H9 (cell line): ENCODE measurements around the gene KMT2C. TPM values are rescaled to one million over a fixed set of nuclear protein-coding genes. Genes with fewer than 3 reads are reported as not detected.
A peak's percentile ranks its signal among the peaks of the same experiment; 100 is the strongest.

ENCODE experiments used
- DNase-seq: peaks from one replicate; pipeline ENCODE4 v3.0.0-alpha.2; 2017
- H2AFZ ChIP-seq: one replicate; pipeline ENCODE4 v1.6.1; 2013; ENCODE audit warnings: mild to moderate bottlenecking, low read length, control low read depth, moderate library complexity
- H2AK5ac ChIP-seq: 2 replicates; pipeline ENCODE4 v1.6.1; 2013; ENCODE audit warnings: low read length, control low read depth, mixed read lengths; ENCODE audit not compliant: insufficient read length
- H2BK120ac ChIP-seq: one replicate; pipeline ENCODE4 v1.6.1; 2013; ENCODE audit warnings: low read depth, mild to moderate bottlenecking, low read length, control low read depth, inconsistent platforms; ENCODE audit not compliant: poor library complexity, severe bottlenecking
- H2BK12ac ChIP-seq: 2 replicates; pipeline ENCODE4 v1.6.1; 2013; ENCODE audit warnings: low read length, control low read depth, mixed read lengths, low read depth; ENCODE audit not compliant: insufficient read length
- H2BK15ac ChIP-seq: 2 replicates; pipeline ENCODE4 v1.6.1; 2013; ENCODE audit warnings: low read depth, low read length, control low read depth
- H2BK20ac ChIP-seq: one replicate; pipeline ENCODE4 v1.6.1; 2013; ENCODE audit warnings: low read depth, mild to moderate bottlenecking, low read length, control low read depth, inconsistent platforms; ENCODE audit not compliant: poor library complexity, severe bottlenecking
- H2BK5ac ChIP-seq: 2 replicates; pipeline ENCODE4 v1.6.1; 2013; ENCODE audit warnings: low read length, control low read depth, mixed read lengths; ENCODE audit not compliant: insufficient read length
- H3K14ac ChIP-seq: 2 replicates; pipeline ENCODE4 v1.6.1; 2013; ENCODE audit warnings: low read length, control low read depth; ENCODE audit not compliant: insufficient read depth
- H3K18ac ChIP-seq: 2 replicates; pipeline ENCODE4 v1.6.1; 2013; ENCODE audit warnings: low read depth, mild to moderate bottlenecking, mixed read lengths, low read length, control low read depth; ENCODE audit not compliant: insufficient read length
- H3K23ac ChIP-seq: 2 replicates; pipeline ENCODE4 v1.6.1; 2013; ENCODE audit warnings: low read length, control low read depth, mixed read lengths, low read depth; ENCODE audit not compliant: insufficient read length
- H3K23me2 ChIP-seq: 2 replicates; pipeline ENCODE4 v1.6.1; 2013; ENCODE audit warnings: low read depth, mild to moderate bottlenecking, mixed read lengths, low read length, control low read depth; ENCODE audit not compliant: insufficient read length, poor library complexity, severe bottlenecking
- H3K27ac ChIP-seq: 2 replicates; pipeline ENCODE4 v1.5.1; 2013; ENCODE audit warnings: low read length, control low read depth, mixed read lengths, low read depth; ENCODE audit not compliant: insufficient read length
- H3K27me3 ChIP-seq: 2 replicates; pipeline ENCODE4 v1.6.1; 2013; ENCODE audit warnings: low read length, control low read depth, inconsistent platforms; ENCODE audit not compliant: insufficient read depth
- H3K4ac ChIP-seq: 2 replicates; pipeline ENCODE4 v1.6.1; 2013; ENCODE audit warnings: low read depth, mild to moderate bottlenecking, control low read depth, inconsistent platforms, low read length, moderate library complexity
- H3K4me1 ChIP-seq: 2 replicates; pipeline ENCODE4 v1.6.1; 2013; ENCODE audit warnings: low read length, control low read depth, inconsistent platforms; ENCODE audit not compliant: insufficient read depth
- H3K4me2 ChIP-seq: 2 replicates; pipeline ENCODE4 v1.6.1; 2013; ENCODE audit warnings: low read length, control low read depth, mixed read lengths; ENCODE audit not compliant: insufficient read length, insufficient read depth
- H3K56ac ChIP-seq: 2 replicates; pipeline ENCODE4 v1.6.1; 2013; ENCODE audit warnings: low read depth, mild to moderate bottlenecking, mixed read lengths, low read length, control low read depth; ENCODE audit not compliant: insufficient read length
- H3K79me1 ChIP-seq: 2 replicates; pipeline ENCODE4 v1.6.1; 2013; ENCODE audit warnings: low read depth, mild to moderate bottlenecking, moderate library complexity, low read length, control low read depth, inconsistent platforms; ENCODE audit not compliant: insufficient read depth, poor library complexity, severe bottlenecking
- H3K79me2 ChIP-seq: 2 replicates; pipeline ENCODE4 v1.6.1; 2013; ENCODE audit warnings: low read length, control low read depth, inconsistent platforms; ENCODE audit not compliant: insufficient read depth
- H3K9ac ChIP-seq: 2 replicates; pipeline ENCODE4 v1.6.1; 2013; ENCODE audit warnings: low read length, control low read depth, mixed read lengths; ENCODE audit not compliant: insufficient read length; ENCODE audit errors: extremely low read depth
- H3K9me3 ChIP-seq: one replicate; pipeline ENCODE4 v1.6.1; 2013; ENCODE audit warnings: low read depth, low read length, inconsistent platforms; ENCODE audit not compliant: control insufficient read depth
- H3T11ph ChIP-seq: one replicate; pipeline ENCODE4 v1.6.1; 2013; ENCODE audit warnings: mild to moderate bottlenecking, low read length, control low read depth, inconsistent platforms
- H4K20me1 ChIP-seq: one replicate; pipeline ENCODE4 v1.6.1; 2013; ENCODE audit not compliant: control insufficient read depth, insufficient read length, insufficient read depth
- H4K5ac ChIP-seq: 2 replicates; pipeline ENCODE4 v1.6.1; 2013; ENCODE audit warnings: low read depth, mild to moderate bottlenecking, mixed read lengths, low read length, control low read depth; ENCODE audit not compliant: insufficient read length
- H4K8ac ChIP-seq: replicated peaks from 2 replicates; pipeline ENCODE4 v1.6.1; 2013; ENCODE audit warnings: low read length, control low read depth, mixed read lengths, low read depth; ENCODE audit not compliant: insufficient read length
- H4K91ac ChIP-seq: 2 replicates; pipeline ENCODE4 v1.6.1; 2013; ENCODE audit warnings: low read depth, mild to moderate bottlenecking, moderate library complexity, mixed read lengths, low read length, control low read depth; ENCODE audit not compliant: insufficient read length
- H3K27ac Mint-ChIP-seq, 3 experiments: 2 replicates in 2 of 3; 3 replicates in 1 of 3; pipeline ENCODE4 v1.8.0; 2020 to 2021; ENCODE audit warnings: mixed read lengths in 3 of 3, mild to moderate bottlenecking in 1 of 3, moderate library complexity in 1 of 3
- H3K27me3 Mint-ChIP-seq: 2 replicates; pipeline ENCODE4 v1.8.0; 2021; ENCODE audit warnings: low read depth, mild to moderate bottlenecking, moderate library complexity, mixed read lengths
- H3K36me3 Mint-ChIP-seq, 3 experiments: 2 replicates in 2 of 3; 3 replicates in 1 of 3; pipeline ENCODE4 v1.8.0; 2020 to 2021; ENCODE audit warnings: low read depth in 3 of 3, mixed read lengths in 3 of 3; ENCODE audit not compliant: insufficient read depth in 1 of 3
- H3K4me1 Mint-ChIP-seq, 2 experiments: 2 replicates each; pipeline ENCODE4 v1.8.0; 2020; ENCODE audit warnings: mixed read lengths in 2 of 2
- H3K4me3 Mint-ChIP-seq, 2 experiments: 2 replicates in 1 of 2; 3 replicates in 1 of 2; pipeline ENCODE4 v1.8.0; 2020 to 2021; ENCODE audit warnings: mild to moderate bottlenecking in 2 of 2, mixed read lengths in 2 of 2, moderate library complexity in 1 of 2
- H3K9me3 Mint-ChIP-seq, 2 experiments: 2 replicates in 1 of 2; 3 replicates in 1 of 2; pipeline ENCODE4 v1.8.0; 2020; ENCODE audit warnings: mild to moderate bottlenecking in 2 of 2, mixed read lengths in 2 of 2, moderate library complexity in 1 of 2
- CTCF ChIP-seq: fragments of 200-600 bp; sonication (generic); conservative IDR thresholded peaks from 3 replicates; pipeline ENCODE4 v1.8.0; 2021; ENCODE audit warnings: antibody characterized with exemption, mild to moderate bottlenecking
- WGBS: extraction: QIAGEN DNeasy Blood & Tissue Kit; methylation state at CpG from one replicate; pipeline ENCODE4 v1.1.7; 2013; ENCODE audit warnings: missing lambda C conversion rate, low lambda C conversion rate, mixed read lengths; ENCODE audit not compliant: insufficient read length; ENCODE audit errors: extremely low coverage; 5-methylcytosine and 5-hydroxymethylcytosine counted together
- total RNA-seq: library from RNA; stranded (reverse); gene quantifications from 2 replicates; pipeline ENCODE4 v1.2.1, GENCODE V29; 2021

The KMT2C gene
- total RNA-seq, 1 experiment from 2014 or later, result 32.2 TPM

DNA sequence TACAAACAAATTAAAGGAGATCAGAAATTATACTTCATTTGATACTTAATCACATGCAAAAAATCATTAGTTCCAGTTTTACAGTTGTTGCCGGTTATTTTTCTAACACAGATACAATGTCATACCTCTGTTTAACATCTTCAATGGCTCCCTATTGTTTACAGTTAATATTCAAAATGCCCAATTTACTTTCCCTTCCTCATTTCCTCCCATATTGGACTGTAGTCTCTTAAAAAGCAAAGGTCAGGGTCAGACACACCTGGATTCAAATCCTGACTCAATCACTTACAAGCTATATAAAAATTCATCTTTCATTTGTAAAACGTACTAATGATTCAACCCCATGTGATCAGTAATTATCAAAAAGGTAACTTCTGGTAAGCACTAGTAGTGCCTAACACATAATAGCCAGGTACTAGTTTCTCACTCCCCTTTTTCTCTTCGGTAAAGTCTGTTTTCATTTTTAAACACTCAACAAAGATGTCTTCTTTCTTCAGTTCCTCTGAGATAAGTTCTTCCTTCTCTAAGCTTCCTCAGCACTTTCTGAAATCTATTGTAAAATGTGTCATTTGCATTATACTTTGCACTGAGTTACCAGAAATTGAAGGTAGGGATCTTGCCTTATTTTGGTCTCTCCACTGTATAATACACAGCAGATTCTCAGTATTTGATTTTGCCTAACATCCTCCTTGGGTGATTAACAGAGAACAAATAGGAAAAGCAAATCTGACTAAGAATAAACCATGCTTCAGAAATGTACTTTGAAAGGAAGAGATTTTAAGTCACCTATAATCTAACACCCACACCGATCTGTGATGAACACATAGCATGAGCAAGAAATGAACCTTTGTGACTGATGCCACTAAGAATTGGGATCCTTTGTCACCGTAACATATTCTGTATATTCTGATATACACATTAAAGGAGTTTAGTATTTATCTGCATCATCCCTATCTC lies 16.1 kb downstream of the KMT2C start:
- Mint-ChIP-seq H3K4me1 (peaks cover 5 to 17% of the 10 kb centered on the region in 2 experiments; a peak in 2 of 4 replicates), H3K36me3 (peaks cover 8 to 42% (median 17%) of the 10 kb centered on the region in 3 experiments; a peak in 6 of 7 replicates), H3K9me3 (peaks cover 21 to 26% of the 10 kb centered on the region in 2 experiments), H3K4me3 (no peak overlapping the region), H3K27me3 (no peaks in the 10 kb centered on the region), H3K27ac (peak overlapping the region in 1 of 3 experiments; percentile 24; a peak in 1 of 7 replicates)
- H2BK15ac ChIP-seq, result no peak overlapping the region
- H3K79me1 ChIP-seq, result peaks cover 19% of the 10 kb centered on the region
- no peak overlapping the region for H3K4me2 ChIP-seq
- H2BK5ac ChIP-seq, result no peak overlapping the region
- no peak overlapping the region for H2BK12ac ChIP-seq
- no peaks in the 10 kb centered on the region for H4K20me1 ChIP-seq
- H3K14ac ChIP-seq, result no peak overlapping the region
- H3K27ac ChIP-seq, result no peak overlapping the region
- no peak overlapping the region for H3K56ac ChIP-seq
- no peak overlapping the region for H3K9ac ChIP-seq
- no peak for TF ChIP-seq CTCF
- H3K4ac ChIP-seq, result no peak overlapping the region
- no peak overlapping the region for H3T11ph ChIP-seq
- H3K4me1 ChIP-seq, result no peaks in the 10 kb centered on the region
- no peak overlapping the region for H2AFZ ChIP-seq
- WGBS, result no CpG with 5 or more reads among the region's 5 CpGs
- no peak overlapping the region for H3K18ac ChIP-seq
- no peak for DNase-seq
- peaks cover 20% of the 10 kb centered on the region; the same call in 1 of the 2 replicates for H3K79me2 ChIP-seq
- no peaks in the 10 kb centered on the region for H3K27me3 ChIP-seq
- no peak overlapping the region for H2BK120ac ChIP-seq
- H2AK5ac ChIP-seq, result no peak overlapping the region
- no peak overlapping the region for H4K91ac ChIP-seq
- no peak overlapping the region for H2BK20ac ChIP-seq
- peaks cover 10% of the 10 kb centered on the region for H3K9me3 ChIP-seq
- no peaks in the 10 kb centered on the region for H3K23me2 ChIP-seq
- H3K23ac ChIP-seq, result no peak overlapping the region
- H4K5ac ChIP-seq, result no peak overlapping the region
- no peak overlapping the region for H4K8ac ChIP-seq
